SK-N-SH (cell line): ENCODE data around the gene ARHGEF25. TPM values are rescaled to one million over a fixed set of nuclear protein-coding genes. Genes with fewer than 3 reads are reported as not detected.

ENCODE experiments used
- CTCF ChIA-PET: fragments of 300-600, 350-600 bp; formaldehyde crosslinking; extraction: SDS; loops from one replicate; lab custom pipeline; 2021; lab: Yijun Ruan, JAX
- POLR2A ChIA-PET: fragments of 350-600 bp; sonication (Branson Sonifier 250); formaldehyde crosslinking; extraction: SDS; loops from one replicate; lab custom pipeline; 2020; ENCODE audit warnings: antibody characterized with exemption, inconsistent platforms; lab: Yijun Ruan, JAX
- DNase-seq: peaks from one replicate; pipeline ENCODE4 v3.0.0; 2012
- H2AFZ ChIP-seq: fragments of 200-600 bp; sonication (generic); 2 replicates; pipeline ENCODE4 v1.8.1; 2016; ENCODE audit warnings: antibody characterized with exemption, mild to moderate bottlenecking, low read depth
- H3F3A ChIP-seq: fragments of 200-600 bp; sonication (generic); replicated peaks from 2 replicates; pipeline ENCODE3; 2016; ENCODE audit warnings: antibody characterized with exemption, mild to moderate bottlenecking; ENCODE audit not compliant: insufficient read depth
- H3K27ac ChIP-seq, 2 experiments: fragments of 200-500 bp in 1 of 2; fragments of 200-600 bp in 1 of 2; sonication (Bioruptor generic) in 1 of 2; sonication (generic), shearing (Covaris generic) in 1 of 2; 2 replicates each; pipeline versions ENCODE4 v1.5.1 to v1.6.1; 2014 to 2016; ENCODE audit warnings: low read depth in 2 of 2, inconsistent platforms in 1 of 2, low read length in 1 of 2, mild to moderate bottlenecking in 1 of 2, mixed read lengths in 1 of 2
- H3K27me3 ChIP-seq: fragments of 200-600 bp; sonication (generic), shearing (Covaris generic); 2 replicates; pipeline ENCODE4 v1.6.1; 2016; ENCODE audit warnings: mixed run types; ENCODE audit not compliant: insufficient read depth
- H3K36me3 ChIP-seq, 2 experiments: fragments of 200-500 bp in 1 of 2; fragments of 200-600 bp in 1 of 2; sonication (Bioruptor generic) in 1 of 2; sonication (generic) in 1 of 2; replicated peaks in 1 of 2; 2 replicates each; pipeline versions ENCODE3 to v1.5.1; 2014 to 2016; ENCODE audit warnings: low read length in 1 of 2, mild to moderate bottlenecking in 1 of 2; ENCODE audit not compliant: insufficient read depth in 2 of 2, control insufficient read depth in 1 of 2
- H3K4me1 ChIP-seq, 2 experiments: fragments of 200-500 bp in 1 of 2; fragments of 200-600 bp in 1 of 2; sonication (Bioruptor generic) in 1 of 2; sonication (generic), shearing (Covaris generic) in 1 of 2; 2 replicates each; pipeline versions ENCODE4 v1.5.1 to v1.6.1; 2014 to 2016; ENCODE audit warnings: low read depth in 1 of 2, low read length in 1 of 2, mixed run types in 1 of 2; ENCODE audit not compliant: insufficient read depth in 2 of 2, control insufficient read depth in 1 of 2
- H3K4me2 ChIP-seq: fragments of 200-600 bp; sonication (generic), shearing (Covaris generic); 2 replicates; pipeline ENCODE4 v1.6.1; 2017; ENCODE audit warnings: mixed run types
- H3K4me3 ChIP-seq, 2 experiments: fragments of 200-500 bp in 1 of 2; fragments of 200-600 bp in 1 of 2; sonication (Bioruptor generic) in 1 of 2; sonication (generic), shearing (Covaris generic) in 1 of 2; 2 replicates each; pipeline versions ENCODE4 v1.5.1 to v1.8.1; 2014 to 2016; ENCODE audit warnings: low read depth in 2 of 2, inconsistent platforms in 1 of 2, low read length in 1 of 2, mild to moderate bottlenecking in 1 of 2, mixed read lengths in 1 of 2, moderate library complexity in 1 of 2
- H3K79me2 ChIP-seq: fragments of 200-600 bp; sonication (generic); 2 replicates; pipeline ENCODE4 v1.8.1; 2017; ENCODE audit warnings: mild to moderate bottlenecking; ENCODE audit not compliant: insufficient read depth
- H3K9ac ChIP-seq: fragments of 200-600 bp; sonication (generic); 2 replicates; pipeline ENCODE4 v1.6.1; 2017; ENCODE audit warnings: mixed run types
- H3K9me2 ChIP-seq: fragments of 200-600 bp; sonication (generic); 2 replicates; pipeline ENCODE4 v1.6.1; 2017; ENCODE audit warnings: mixed run types
- H3K9me3 ChIP-seq: fragments of 200-600 bp; sonication (generic); 2 replicates; pipeline ENCODE4 v1.6.1; 2017; ENCODE audit warnings: mixed run types, mild to moderate bottlenecking, moderate library complexity
- H4K20me1 ChIP-seq: fragments of 200-600 bp; sonication (generic); 2 replicates; pipeline ENCODE4 v1.6.1; 2017; ENCODE audit warnings: mild to moderate bottlenecking, mixed run types; ENCODE audit not compliant: insufficient read depth
- ELF1 ChIP-seq: IDR thresholded peaks from 2 replicates; pipeline ENCODE4 v1.4.0; 2012
- EZH2phosphoT487 ChIP-seq: fragments of 200-600 bp; sonication (generic); IDR thresholded peaks from 2 replicates; pipeline ENCODE4 v1.6.1; 2017; ENCODE audit warnings: low read depth, mixed run types, mild to moderate bottlenecking, antibody characterized with exemption, moderate library complexity, borderline replicate concordance
- FOXJ3 ChIP-seq: sonication (generic); formaldehyde crosslinking; IDR thresholded peaks from 2 replicates; pipeline ENCODE4 v1.5.1; 2020; ENCODE audit warnings: mild to moderate bottlenecking, missing genetic modification reagents
- FOXM1 ChIP-seq: IDR thresholded peaks from 2 replicates; pipeline ENCODE4 v1.4.0; 2012; ENCODE audit warnings: low read depth, mild to moderate bottlenecking
- GATA2 ChIP-seq: sonication (generic); formaldehyde crosslinking; IDR thresholded peaks from 2 replicates; pipeline ENCODE4 v1.5.0; 2020; ENCODE audit warnings: mild to moderate bottlenecking, missing genetic modification reagents
- IRF3 ChIP-seq: fragments of 150-350 bp; IDR thresholded peaks from 2 replicates; pipeline ENCODE4 v1.6.1; 2016; ENCODE audit warnings: mild to moderate bottlenecking, low read depth, low read length
- MXI1 ChIP-seq: IDR thresholded peaks from 2 replicates; pipeline ENCODE4 v1.6.1; 2012; ENCODE audit warnings: mild to moderate bottlenecking, low read depth, low read length, improper control_type of control experiment
- NFIC ChIP-seq: IDR thresholded peaks from 2 replicates; pipeline ENCODE4 v1.4.0; 2012; ENCODE audit warnings: borderline replicate concordance
- NRF1 ChIP-seq: IDR thresholded peaks from 2 replicates; pipeline ENCODE4 v1.6.1; 2012; ENCODE audit warnings: low read depth, mild to moderate bottlenecking, low read length
- PBX3 ChIP-seq: IDR thresholded peaks from 2 replicates; pipeline ENCODE4; 2012
- SIN3A ChIP-seq: IDR thresholded peaks from 2 replicates; pipeline ENCODE4 v1.6.1; 2012; ENCODE audit warnings: low read depth, mild to moderate bottlenecking, low read length, moderate library complexity, borderline replicate concordance
- TAF1 ChIP-seq: IDR thresholded peaks from 2 replicates; pipeline ENCODE4 v1.6.1; 2012; ENCODE audit warnings: low read depth, mild to moderate bottlenecking, low read length, moderate library complexity, borderline replicate concordance
- TCF12 ChIP-seq: IDR thresholded peaks from 2 replicates; pipeline ENCODE4 v1.4.0; 2012
- TEAD4 ChIP-seq: IDR thresholded peaks from 2 replicates; pipeline ENCODE4 v1.4.0; 2012; ENCODE audit warnings: mild to moderate bottlenecking, borderline replicate concordance; ENCODE audit not compliant: insufficient read depth
- USF1 ChIP-seq: IDR thresholded peaks from 2 replicates; pipeline ENCODE4 v1.4.0; 2012; ENCODE audit warnings: low read depth, borderline replicate concordance
- USF2 ChIP-seq: fragments of 150-350 bp; IDR thresholded peaks from 2 replicates; pipeline ENCODE4 v1.6.1; 2017; ENCODE audit warnings: antibody characterized with exemption, low read length, low read depth, borderline replicate concordance
- WGBS: methylation state at CpG from one replicate; pipeline ENCODE4 v1.1.6; 2017; ENCODE audit warnings: low lambda C conversion rate; 5-methylcytosine and 5-hydroxymethylcytosine counted together
- polyA plus RNA-seq, 3 experiments: library from polyadenylated mRNA; depleted of rRNA; stranded (reverse); fragments of >200 nt; gene quantifications; 2 replicates each; pipeline ENCODE4 v1.2.3, GENCODE V29; 2012

ARHGEF25 gene
- polyA plus RNA-seq, 1 of the 3 experiments (the other 2 are of a cell fraction), result 48.1 TPM

GRCh38 chr12:57584050-57584449 lies 27.2 kb upstream of the ARHGEF25 start:
- H3K4me2 ChIP-seq, result no peak overlapping the region
- H3K27me3 ChIP-seq, result no peaks in the 10 kb centered on the region
- H2AFZ ChIP-seq, result no peak overlapping the region
- no peaks in the 10 kb centered on the region for H3K79me2 ChIP-seq
- no peak overlapping the region for H3K4me3 ChIP-seq
- H3K36me3 ChIP-seq, result peaks cover 21 to 56% of the 10 kb centered on the region in 2 experiments
- no peaks in the 10 kb centered on the region for H3K9me2 ChIP-seq
- no peaks in the 10 kb centered on the region for H3F3A ChIP-seq
- POLR2A ChIA-PET, result interaction anchor here (1.2 kb wide), 1 partner anchor 36 kb away, joined by 4 read pairs; no protein-coding TSS in a partner anchor
- no peak for TF ChIP-seq PBX3
- no peak for TF ChIP-seq ELF1
- TF ChIP-seq MXI1, result no peak
- TF ChIP-seq USF2, result no peak
- TF ChIP-seq, all 33 proteins: peak for 0
- no peaks in the 10 kb centered on the region for H3K9me3 ChIP-seq
- H4K20me1 ChIP-seq, result no peaks in the 10 kb centered on the region
- H3K27ac ChIP-seq, result no peak overlapping the region
- WGBS, result 96% methylated on average over 2 of the region's 2 CpGs
- no peak for DNase-seq
- CTCF ChIA-PET, result interaction anchor here (0.5 to 7.6 kb wide), 40 partner anchors 9 to 1318 kb away, joined by 3 to 298 read pairs (median 7); partner anchors contain the start of genes ARHGEF25, AVIL, B4GALNT1 and COQ10A
- no peak overlapping the region for H3K9ac ChIP-seq
- no peaks in the 10 kb centered on the region for H3K4me1 ChIP-seq

DNA sequence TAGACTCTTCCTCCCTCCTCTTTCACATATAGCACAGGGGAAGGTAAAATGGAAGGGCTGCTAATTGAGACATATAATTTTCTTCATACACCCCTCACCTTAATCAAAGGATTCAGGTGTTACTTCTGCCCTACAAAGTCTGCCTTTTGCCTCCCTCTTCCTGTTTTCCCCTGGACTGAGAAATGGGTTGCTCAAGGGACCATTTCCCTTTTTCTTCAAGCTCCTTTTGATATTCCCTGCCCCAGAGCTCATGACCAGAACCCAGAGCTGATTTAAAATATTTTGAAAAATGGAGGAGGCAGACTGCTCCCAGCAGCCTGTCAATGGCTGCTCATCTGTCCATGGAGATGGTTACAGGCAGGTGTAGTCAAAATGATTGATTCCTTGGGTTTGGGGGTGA lies 26.5 kb upstream of the ARHGEF25 start:
- no peaks in the 10 kb centered on the region for H3K9me2 ChIP-seq
- H4K20me1 ChIP-seq, result no peaks in the 10 kb centered on the region
- CTCF ChIA-PET, result interaction anchor here (1.2 to 7.6 kb wide), 17 partner anchors 9 to 1318 kb away, joined by 3 to 298 read pairs (median 27); partner anchors contain the start of genes ARHGEF25, B4GALNT1, COQ10A and CTDSP2
- no peaks in the 10 kb centered on the region for H3K79me2 ChIP-seq
- H2AFZ ChIP-seq, result no peak overlapping the region
- no peaks in the 10 kb centered on the region for H3K27me3 ChIP-seq
- H3K9me3 ChIP-seq, result no peaks in the 10 kb centered on the region
- no peak overlapping the region for H3K4me2 ChIP-seq
- peaks cover 19 to 49% of the 10 kb centered on the region in 2 experiments for H3K36me3 ChIP-seq
- TF ChIP-seq USF1 (no peak), GATA2 (no peak)
- H3K27ac ChIP-seq, result no peak overlapping the region
- H3K9ac ChIP-seq, result no peak overlapping the region
- DNase-seq, result no peak
- POLR2A ChIA-PET, result interaction anchor here (0.7 to 0.9 kb wide), 2 partner anchors 36 to 70 kb away, joined by 3 read pairs; no protein-coding TSS in a partner anchor
- H3F3A ChIP-seq, result no peaks in the 10 kb centered on the region
- H3K4me3 ChIP-seq, result no peak overlapping the region
- H3K4me1 ChIP-seq, result no peaks in the 10 kb centered on the region

GRCh38 chr12:57585156-57585555 lies 26.1 kb upstream of the ARHGEF25 start:
- H3K27me3 ChIP-seq, result no peaks in the 10 kb centered on the region
- no peaks in the 10 kb centered on the region for H3K9me2 ChIP-seq
- H3K4me3 ChIP-seq, result no peak overlapping the region
- no peak for DNase-seq
- H4K20me1 ChIP-seq, result no peaks in the 10 kb centered on the region
- ChIA-PET CTCF (interaction anchor here (0.8 to 7.6 kb wide), 14 partner anchors 13 to 152 kb away, joined by 3 to 298 read pairs (median 19); partner anchors contain the start of genes ARHGEF25, B4GALNT1, DTX3 and OS9), POLR2A (interaction anchor here (0.7 to 0.9 kb wide), 2 partner anchors 36 to 70 kb away, joined by 3 read pairs; no protein-coding TSS in a partner anchor)
- 83% methylated on average over 2 of the region's 2 CpGs for WGBS
- H3K9me3 ChIP-seq, result no peaks in the 10 kb centered on the region
- H3K9ac ChIP-seq, result no peak overlapping the region
- H3K27ac ChIP-seq, result no peak overlapping the region
- no peak overlapping the region for H3K4me2 ChIP-seq
- no peaks in the 10 kb centered on the region for H3K79me2 ChIP-seq
- peaks cover 15 to 45% of the 10 kb centered on the region in 2 experiments for H3K36me3 ChIP-seq
- no peaks in the 10 kb centered on the region for H3K4me1 ChIP-seq
- H2AFZ ChIP-seq, result no peak overlapping the region
- no peaks in the 10 kb centered on the region for H3F3A ChIP-seq
- TF ChIP-seq TCF12, result no peak
- TF ChIP-seq EZH2phosphoT487, result no peak
- no peak for TF ChIP-seq IRF3
- TF ChIP-seq TAF1, result no peak
- TF ChIP-seq FOXJ3, result no peak
- TF ChIP-seq TEAD4, result no peak
- no peak for TF ChIP-seq NFIC
- TF ChIP-seq USF2, result no peak
- no peak for TF ChIP-seq SIN3A
- TF ChIP-seq FOXM1, result no peak
- no peak for TF ChIP-seq NRF1
